HG03108 (cell line): ENCODE data around the gene USP3.
"Not testable (repeated sequence)": the region's sequence is repeated elsewhere in the genome, so short reads cannot be mapped to it uniquely, and the experiment has no call there.

Experiments
- ATAC-seq: cut with Tn5 transposase; IDR thresholded peaks from one replicate; pipeline ENCODE4 v1.9.1; 2021; ENCODE audit warnings: moderate library complexity; ENCODE audit not compliant: unreplicated experiment

The USP3 gene

DNA sequence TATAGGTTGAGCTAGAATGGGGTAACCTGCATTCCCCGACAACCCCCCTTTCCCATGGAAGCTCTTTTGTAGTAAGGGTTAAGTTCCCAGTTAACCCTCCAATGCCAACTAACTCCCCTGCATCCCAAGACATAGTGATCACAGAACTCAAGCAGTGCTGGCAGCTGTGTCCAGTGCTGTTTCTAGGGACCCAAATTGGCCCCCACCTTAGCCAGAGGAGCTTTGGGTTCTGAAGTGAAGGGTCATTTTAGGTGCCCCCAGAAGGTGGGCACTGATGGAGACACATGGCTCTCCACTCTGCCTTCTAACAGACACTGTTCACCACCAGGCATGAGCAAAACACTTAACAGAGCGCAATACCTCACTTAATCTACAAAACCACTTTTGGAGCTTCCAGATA is 99.9 kb downstream of the USP3 start:
- ATAC-seq = no peak

DNA sequence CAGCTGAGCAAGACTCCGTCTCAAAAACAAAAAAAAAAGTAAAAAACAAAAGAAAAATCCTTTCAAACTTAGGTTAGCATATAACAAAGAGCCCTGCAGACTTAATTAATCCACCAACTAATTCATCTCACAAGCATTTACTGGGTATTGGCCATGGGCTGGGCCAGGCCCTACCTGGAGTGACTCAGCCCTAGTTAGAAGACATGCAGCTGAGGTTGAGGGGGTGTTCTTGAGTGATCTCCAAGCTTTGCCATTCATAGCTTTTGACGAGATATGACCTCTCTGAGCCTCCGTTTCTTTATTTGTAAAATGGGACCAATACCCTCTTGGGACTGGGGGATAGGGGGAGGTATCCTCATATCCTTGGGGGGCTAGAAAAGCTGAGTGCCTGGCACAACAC is 100.6 kb downstream of the USP3 start:
- no peak for ATAC-seq

DNA sequence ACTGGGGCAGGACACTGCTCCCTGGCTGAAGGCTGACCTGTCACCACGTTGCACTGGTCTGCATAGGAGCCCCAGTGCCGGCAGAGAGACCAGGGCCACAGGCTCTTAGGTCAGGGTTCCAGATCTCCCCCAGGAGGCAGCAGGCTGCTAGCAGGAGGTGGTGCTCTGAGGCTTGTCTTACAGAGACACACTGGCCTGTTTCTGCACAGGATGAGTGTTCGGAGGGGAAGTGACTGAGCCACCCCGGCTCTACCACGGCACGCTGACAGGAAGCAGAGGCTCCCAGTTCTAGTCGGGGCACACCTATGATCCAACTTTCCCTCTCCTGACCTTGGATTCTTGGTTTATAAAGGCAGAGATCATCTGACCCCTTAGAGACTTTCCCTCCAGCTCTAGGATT is 101.4 kb downstream of the USP3 start:
- ATAC-seq = no peak

DNA sequence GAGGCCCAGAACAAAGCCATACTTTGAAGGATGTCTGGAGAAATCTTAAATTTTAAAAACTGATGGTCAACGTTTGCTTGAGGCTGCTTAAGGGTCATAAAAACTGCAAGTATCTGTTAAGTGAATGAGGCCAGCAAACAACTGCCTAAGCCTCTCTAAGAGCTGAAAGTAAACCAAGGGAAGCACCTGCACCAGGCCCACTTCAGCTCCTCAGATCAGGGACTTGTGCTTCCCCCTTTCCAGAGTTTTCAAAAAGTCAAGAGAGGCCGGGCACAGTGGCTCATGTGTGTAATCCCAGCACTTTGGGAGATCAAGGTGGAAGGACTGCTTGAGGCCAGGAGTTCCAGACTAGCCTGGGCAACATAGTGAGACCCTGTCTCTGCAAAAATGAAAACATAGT is 101.9 kb downstream of the USP3 start:
- ATAC-seq = no peak

DNA sequence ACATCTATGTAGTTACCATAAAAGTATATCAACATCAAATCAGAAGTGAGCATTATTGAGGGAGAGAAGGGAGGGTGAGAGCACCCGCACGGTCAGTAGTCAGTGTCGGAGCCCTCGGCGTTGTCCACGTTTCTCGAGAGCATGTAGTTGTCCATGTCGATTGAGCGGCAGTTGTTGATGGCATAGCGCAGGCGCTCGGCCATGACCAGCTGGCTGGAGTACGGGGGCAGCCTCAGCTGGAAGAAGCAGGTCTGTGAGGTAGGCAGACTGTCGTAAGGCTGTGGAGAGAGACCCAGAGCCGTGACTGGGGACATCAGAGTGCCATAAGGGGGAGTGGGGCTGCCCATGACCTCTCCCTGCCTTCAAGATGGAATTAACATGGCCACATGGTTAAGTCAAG is 104.6 kb downstream of the USP3 start:
- no peak for ATAC-seq

DNA sequence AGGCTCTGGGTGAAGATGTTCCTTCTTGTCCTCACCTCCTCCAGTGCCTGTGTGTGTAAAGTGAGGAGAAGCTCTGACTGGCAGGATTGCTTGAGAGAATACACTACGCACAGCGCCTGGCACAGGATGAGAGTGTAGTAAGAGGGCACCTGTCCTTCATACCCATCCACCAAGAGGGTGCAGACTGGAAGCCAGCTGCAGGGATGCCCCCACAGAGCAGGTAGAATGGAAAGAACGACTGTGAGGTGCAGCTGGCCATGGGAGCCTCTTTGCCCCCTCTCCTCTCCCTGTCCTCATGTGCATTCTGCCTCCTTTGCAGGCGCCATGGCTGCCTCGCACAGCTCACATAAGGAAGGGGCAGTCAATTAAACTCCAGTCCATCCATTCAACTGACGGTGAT is 105.1 kb downstream of the USP3 start:
- ATAC-seq = no peak

DNA sequence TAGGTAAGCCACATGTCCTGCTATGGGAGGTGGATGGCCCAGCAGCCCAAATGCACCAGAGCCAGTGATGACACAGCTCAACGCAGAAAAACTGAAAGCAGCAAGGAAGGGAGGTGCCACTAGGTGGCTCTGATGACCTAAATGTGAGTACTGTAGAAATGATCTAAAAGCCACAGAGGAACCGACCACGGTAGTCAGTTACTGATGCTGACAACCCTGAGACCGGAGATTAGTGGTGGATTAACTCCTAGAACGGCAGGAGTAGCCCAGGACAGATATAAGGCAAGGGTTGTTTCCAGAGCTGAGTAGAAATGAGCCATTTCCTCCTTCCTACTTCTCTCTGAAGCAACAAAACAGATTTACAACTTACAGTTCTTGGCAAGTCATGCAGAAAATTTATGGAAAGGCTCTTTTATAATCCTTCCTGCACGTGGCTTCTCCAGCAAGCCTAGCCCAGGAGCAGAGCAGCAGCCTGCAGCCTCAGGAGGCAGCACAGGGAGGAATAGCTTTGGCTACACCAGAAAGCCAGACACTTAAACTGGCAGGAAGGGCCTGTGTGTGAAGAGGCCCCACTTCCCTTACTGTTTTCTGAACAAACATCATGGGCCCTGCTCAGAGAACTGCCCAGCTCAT is 105.9 kb downstream of the USP3 start:
- peak; percentile 57 for ATAC-seq

DNA sequence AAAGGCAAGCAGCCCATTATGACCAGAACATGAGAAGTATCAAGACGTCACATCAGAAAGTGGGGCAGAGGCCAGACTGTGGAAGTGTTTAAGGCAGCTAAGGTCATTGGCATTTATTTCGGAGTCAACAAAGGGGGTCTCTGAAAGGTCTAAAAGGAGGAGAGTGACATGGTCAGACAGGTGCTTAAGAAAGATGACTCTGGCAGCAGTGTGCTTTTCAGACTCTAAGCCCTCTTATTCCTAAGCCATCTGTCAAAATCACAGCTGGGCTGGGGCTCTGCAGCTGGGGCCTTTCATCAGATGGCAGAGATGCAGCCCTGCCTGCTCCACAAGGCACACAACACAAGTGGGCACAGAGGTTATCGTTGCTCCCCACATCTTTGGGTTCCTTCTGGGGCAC is 106.8 kb downstream of the USP3 start:
- ATAC-seq = no peak

DNA sequence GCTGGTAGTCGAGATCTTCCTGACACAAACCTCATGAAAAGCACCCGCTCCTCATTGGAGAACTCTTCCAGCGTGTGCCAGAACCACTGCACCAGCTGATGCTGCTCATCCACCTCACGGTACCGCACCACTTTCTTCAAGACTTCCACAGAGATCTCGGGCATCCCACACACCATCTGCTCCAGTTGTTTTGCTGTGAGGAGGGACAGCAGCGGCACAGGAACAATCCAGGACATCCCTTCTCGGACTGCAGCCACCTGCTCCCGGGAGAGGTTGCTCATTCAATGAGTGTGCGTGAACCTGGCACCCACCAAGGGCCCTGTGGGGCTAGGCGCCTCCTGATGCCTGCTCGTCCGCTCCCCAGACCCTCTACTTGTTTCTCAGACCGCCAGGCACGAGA is 107.9 kb downstream of the USP3 start:
- no peak for ATAC-seq

DNA sequence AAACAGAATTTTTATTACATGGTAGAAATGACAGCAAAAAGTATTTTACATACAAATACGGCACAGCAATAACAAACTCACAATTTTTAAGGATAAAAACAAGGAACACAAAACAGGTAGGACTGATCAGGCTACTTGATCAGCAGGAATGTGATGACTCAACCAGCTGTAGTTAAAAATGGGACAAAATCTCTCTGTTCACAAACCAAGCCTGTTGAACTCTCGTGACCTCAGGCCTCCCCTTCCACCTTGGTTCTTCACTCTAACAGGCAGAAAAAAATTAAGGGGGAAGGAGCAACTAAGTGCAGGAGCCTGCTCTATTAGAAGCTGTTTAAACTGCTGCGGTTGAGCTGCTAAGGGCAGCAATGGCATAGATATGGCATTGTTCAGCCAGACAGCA is 111.5 kb downstream of the USP3 start:
- no peak for ATAC-seq

DNA sequence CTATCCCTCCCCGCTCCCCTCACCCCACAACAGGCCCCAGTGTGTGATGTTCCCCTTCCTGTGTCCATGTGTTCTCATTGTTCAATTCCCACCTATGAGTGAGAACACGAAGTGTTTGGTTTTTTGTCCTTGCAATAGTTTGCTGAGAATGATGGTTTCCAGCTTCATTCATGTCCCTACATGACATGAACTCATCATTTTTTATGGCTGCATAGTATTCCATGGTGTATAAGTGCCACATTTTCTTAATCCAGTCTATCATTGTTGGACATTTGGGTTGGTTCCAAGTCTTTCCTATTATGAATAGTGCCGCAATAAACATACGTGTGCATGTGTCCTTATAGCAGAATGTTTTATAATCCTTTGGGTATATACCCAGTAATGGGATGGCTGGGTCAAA is 112.8 kb downstream of the USP3 start:
- ATAC-seq = not testable (repeated sequence)

DNA sequence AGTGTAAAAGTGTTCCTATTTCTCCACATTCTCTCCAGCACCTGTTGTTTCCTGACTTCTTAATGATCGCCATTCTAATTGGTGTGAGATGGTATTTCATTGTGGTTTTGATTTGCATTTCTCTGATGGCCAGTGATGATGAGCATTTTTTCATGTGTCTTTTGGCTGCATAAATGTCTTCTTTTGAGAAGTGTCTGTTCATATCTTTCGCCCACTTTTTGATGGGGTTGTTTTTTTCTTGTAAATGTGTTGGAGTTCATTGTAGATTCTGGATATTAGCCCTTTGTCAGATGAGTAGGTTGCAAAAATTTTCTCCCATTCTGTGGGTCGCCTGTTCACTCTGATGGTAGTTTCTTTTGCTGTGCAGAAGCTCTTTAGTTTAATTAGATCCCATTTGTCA is 113.2 kb downstream of the USP3 start:
- ATAC-seq = not testable (repeated sequence)

DNA sequence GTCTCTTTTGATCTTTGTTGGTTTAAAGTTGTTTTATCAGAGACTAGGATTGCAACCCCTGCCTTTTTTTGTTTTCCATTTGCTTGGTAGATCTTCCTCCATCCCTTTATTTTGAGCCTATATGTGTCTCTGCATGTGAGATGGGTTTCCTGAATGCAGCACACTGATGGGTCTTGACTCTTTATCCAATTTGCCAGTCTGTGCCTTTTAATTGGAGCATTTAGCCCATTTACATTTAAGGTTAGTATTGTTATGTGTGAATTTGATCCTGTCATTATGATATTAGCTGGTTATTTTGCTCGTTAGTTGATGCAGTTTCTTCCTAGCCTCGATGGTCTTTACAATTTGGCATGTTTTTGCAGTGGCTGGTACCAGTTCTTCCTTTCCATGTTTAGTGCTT is 116.4 kb downstream of the USP3 start:
- not testable (repeated sequence) for ATAC-seq

DNA sequence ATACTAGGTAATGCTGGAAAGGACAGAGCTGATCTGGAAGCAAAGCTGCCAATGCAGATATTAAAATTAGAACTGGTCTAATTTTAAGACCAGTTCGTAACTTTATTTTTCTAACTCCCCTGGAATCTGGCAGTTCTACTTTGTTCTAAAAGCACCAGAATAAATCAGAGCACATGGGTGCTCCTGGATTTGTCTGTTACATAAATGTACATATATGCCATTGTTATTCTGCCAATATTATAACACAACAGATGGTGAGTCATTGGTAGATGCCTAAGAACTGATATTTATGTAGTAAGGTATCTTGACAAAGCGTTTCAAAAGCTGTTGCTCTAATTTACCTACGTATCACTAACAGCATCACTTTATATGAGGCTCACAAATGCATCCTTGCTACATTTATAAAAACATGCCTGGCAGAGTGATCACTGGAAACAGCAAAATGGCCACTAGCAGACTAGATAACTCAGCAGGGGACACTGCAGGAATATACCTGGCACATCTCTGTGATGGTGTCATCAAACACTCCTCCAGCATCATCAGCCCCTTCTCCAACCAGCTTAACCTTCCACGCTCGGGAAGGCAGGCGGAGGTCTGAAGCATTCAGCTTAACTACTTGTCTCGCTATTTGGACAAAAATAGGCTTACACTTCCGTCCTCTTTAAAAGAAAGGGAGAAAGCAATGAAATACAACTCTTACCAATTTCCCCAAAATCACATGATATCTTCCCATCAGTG is 119.0 kb downstream of the USP3 start:
- ATAC-seq = no peak

DNA sequence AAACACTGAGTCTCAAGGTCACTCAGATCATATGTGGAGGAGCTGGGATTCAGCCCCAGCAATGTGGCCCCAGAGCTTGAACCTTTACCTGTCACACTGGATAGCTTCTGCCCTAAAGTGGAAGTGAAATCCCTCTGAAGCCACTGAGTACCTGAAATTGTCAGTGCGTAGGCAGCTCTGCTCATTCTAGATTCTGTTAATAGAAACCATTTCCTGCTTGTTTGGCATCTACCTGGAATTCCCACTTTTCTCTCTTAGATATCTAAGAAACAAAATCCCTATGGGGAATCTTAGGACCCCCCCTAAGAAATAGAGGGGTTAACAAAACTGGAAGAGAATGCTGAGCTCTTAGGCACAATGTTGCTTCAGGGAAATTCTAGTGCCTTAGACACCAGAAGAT is 122.6 kb downstream of the USP3 start:
- no peak for ATAC-seq

DNA sequence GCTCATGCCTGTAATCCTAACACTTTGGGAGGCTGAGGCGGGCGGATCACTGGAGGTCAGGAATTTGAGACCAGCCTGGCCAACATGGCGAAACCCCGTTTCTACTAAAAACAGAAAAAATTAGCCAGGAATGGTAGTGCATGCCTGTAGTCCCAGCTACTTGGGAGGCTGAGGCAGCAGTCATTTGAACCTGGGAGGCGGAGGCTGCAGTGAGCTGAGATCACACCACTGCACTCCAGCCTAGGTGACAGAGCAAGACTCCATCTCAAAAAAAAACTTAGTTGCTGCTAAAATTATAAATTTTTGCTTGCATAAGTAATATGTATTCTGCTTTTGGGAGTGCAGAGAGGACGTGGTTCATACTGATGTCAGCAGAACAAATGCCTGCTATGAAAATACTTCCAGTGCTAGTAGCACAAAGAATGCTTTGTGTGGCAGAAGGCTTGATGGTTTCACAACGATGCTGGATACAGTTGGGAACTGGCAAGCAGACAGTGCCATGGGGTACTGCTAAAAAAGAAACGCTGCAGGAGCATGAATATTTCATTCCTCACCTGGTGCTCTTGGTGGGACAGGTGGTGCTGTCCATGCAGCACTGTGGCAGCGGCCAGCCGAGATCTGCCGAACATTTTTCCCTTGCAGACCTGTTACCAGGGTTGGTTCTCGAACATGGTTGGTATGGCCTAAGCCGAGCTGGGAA is 123.9 kb downstream of the USP3 start:
- ATAC-seq = no peak

DNA sequence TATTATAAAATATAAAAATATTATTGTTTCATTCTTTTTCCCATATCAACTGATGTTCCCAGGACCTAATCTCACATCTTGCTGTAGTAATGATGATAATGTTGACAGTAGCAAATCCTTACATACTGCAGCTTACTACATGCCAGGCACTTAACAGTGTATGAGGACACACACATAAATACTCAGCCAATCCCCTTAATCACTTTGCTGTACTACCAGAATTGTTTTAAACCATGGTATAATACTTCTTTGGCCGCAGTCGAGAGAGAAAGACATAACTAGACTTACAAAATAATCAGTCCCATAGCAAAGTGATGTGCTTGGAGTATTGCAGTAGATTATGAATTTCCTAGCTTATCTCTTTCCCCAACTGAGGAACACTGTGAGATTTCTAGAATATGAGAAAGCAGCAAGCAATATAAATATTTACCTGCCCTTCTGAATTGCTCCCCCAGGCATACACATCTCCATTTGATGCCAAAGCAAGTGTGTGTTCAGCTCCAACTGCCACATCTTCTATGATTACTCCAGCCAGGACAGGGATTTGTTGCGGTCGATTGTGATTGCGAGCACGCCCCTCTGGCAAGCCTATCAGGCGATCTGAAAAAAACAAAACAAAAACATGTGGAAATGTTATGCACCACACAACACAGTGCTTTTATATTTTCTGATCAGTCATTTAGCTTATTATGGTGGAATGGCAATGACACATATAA is 125.8 kb downstream of the USP3 start:
- ATAC-seq = no peak

DNA sequence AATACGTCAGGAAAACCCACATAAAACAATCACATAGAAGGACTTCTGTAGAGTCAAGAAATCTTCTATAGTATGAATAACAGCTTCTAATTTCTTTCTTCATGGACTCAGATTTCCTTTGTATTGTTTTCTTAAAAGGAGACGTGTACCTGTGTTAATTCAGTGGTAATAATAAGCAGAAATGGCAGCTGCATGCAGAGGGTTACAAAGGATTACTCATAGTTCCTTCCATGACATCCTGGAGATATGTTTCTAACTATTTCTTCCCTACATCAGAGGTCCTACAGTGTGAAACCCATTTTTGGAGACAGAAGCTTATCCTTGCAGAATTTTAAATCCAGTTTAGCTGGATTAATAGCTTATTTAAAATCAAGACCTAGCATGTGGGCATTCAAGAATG is 128.9 kb downstream of the USP3 start:
- ATAC-seq = no peak

DNA sequence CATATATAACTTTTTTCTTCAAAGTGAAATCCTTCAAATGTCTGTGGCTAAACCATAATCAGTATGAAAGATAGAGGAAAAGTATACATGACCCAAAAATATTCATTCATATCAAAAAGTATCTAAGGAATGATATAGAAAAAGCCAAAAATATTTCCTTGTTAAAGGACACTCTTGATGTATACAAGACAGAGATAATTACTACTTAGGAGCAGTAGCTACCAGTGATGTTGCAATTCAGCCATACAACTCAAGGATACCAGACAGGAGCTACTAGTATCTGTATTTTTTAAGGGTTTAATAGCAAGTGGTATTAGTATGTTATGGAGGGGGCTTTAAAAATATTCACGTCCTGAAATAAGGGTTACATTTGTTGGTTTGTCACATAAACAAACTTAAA is 129.8 kb downstream of the USP3 start:
- ATAC-seq = no peak

DNA sequence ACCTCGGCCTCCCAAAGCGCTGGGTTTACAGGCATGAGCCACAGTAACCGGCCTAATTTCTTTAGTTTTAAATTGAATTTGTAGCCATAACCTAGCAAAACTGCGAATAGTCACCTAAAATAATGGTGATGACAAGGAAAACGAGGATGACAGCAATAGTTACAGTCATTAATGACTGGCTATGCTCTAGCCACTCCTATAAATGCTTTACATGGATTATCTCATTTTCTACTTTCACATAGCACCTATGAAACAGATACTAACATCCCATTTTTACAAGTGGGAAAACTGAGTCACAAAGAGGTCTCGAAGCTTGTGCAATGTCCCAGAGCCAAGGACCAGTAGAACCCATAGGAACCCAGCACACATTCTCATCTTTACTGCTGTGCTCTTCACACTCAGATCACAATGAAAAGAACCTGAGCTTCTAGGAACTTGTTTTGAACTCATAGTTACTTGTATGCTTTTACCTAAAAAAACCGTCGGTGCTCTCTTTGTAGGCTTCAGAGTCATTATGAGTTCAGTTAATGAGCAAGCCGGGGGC is 132.2 kb downstream of the USP3 start:
- no peak for ATAC-seq

DNA sequence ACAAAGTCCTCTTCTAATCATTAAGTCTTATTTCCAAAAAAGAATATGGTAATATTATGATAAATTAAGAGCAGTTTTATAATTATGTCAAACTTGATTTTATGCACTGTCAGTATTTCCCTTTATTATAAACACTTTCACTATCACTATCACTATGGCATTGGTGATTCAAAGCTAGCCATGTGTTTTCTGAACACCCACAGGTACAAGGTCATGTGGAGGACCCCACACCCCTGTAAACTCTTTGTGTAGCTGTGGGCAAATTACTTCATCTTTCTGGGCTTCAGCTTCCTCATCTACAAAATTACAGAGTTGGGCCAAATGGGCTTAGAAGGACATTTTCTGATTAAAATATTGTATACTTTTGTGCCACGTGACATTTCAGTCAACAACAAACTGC is 134.4 kb downstream of the USP3 start:
- ATAC-seq = no peak
